Measurements from ENCODE around the gene TUFM. TPM values are rescaled to one million over a fixed set of nuclear protein-coding genes. Genes with fewer than 3 reads are reported as not detected.

Gene TUFM
- total RNA-seq, 1 donor from 2014 or later: 169 TPM

DNA sequence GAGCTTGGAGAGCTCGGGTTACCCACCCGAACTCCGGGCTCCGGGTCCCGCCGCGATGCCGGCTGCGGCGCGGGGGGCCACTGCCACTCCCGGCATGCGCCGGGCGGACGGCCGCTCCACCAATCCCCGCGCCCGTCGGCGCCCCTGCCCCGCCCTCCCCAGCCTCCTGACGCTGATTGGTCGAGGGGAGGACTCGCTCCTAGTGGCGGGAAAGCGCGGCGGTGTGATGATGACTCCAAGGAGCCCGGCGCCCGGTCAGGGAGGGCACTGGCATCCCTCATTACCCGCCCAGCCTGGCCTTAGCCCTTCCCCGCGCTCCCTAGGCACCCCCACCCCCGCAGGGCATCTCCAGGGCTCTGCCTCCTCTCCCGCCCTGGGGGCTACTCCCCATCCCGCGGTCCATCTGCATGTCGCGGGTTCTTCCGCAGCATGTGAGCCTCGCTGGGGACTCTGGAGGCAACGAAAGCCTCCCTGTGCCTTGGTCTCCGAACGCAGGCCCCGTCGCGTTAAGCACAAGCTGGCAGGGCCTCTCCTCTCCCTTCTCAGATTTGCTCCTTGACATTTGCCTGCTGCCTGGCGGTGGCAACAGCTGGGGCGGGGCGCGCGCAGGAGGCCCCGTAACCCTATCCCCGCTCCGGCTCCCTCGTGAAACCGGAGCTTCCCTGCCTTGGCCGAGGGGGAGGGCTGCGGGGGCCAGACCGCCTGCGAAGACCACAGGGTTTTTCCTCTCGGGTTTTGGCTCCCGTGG, 33.9 kb upstream of the TUFM start:
- TF ChIP-seq, protein P1, sequence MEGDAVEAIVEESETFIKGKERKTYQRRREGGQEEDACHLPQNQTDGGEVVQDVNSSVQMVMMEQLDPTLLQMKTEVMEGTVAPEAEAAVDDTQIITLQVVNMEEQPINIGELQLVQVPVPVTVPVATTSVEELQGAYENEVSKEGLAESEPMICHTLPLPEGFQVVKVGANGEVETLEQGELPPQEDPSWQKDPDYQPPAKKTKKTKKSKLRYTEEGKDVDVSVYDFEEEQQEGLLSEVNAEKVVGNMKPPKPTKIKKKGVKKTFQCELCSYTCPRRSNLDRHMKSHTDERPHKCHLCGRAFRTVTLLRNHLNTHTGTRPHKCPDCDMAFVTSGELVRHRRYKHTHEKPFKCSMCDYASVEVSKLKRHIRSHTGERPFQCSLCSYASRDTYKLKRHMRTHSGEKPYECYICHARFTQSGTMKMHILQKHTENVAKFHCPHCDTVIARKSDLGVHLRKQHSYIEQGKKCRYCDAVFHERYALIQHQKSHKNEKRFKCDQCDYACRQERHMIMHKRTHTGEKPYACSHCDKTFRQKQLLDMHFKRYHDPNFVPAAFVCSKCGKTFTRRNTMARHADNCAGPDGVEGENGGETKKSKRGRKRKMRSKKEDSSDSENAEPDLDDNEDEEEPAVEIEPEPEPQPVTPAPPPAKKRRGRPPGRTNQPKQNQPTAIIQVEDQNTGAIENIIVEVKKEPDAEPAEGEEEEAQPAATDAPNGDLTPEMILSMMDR (IDR thresholded peaks at IDR 0.05; ENCODE audit: insufficient read depth, low read length, poor library complexity, severe bottlenecking): no peak
- DNase-seq (ENCODE audit: low read depth): peak; percentile 28
- H3K36me3 ChIP-seq (ENCODE audit: control insufficient read depth, insufficient read depth, low read length): no peaks in the 10 kb centered on the region

DNA sequence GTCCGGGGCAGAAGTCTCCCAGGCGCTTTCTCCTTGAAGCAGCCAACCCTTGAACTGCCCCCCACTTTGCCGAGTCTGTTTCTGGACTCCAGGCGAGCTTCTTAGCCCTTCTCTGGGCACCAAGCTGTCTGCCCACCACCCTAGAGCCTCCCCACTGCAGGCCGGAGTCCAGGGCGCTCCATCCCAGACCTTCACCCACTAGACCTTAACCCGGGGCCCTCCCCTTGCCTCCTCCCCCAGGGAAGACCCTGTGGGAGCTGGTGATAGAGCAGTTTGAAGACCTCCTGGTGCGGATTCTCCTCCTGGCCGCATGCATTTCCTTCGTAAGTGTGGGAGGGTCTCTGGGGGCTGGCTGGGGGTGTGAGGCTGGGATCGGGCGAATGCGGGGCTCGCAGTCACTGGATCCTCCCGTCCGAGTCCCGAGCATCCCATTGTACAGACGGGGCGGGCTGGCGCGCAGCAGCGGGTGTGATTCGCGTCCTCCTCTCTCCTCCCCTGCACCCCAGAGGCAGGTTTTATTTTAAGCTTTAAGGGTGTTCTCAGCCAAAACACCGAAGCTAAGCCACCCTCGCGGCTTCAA, 33.2 kb upstream of the TUFM start:
- Histone ChIP-seq H3K36me3 (ENCODE audit: control insufficient read depth, insufficient read depth, low read length) (no peaks in the 10 kb centered on the region), H3K27me3 (ENCODE audit: control insufficient read depth, insufficient read depth, low read length) (peaks cover 32% of the 10 kb centered on the region)
- TF ChIP-seq, protein P1 (IDR thresholded peaks at IDR 0.05; ENCODE audit: insufficient read depth, low read length, poor library complexity, severe bottlenecking): no peak

More for the DNA sequence above, 33.9 kb upstream of the TUFM start:
- H3K4me3 ChIP-seq (ENCODE audit: low read depth, low read length): peak overlapping the region; percentile 57
- H3K27me3 ChIP-seq (ENCODE audit: control insufficient read depth, insufficient read depth, low read length): peaks cover 32% of the 10 kb centered on the region

DNA sequence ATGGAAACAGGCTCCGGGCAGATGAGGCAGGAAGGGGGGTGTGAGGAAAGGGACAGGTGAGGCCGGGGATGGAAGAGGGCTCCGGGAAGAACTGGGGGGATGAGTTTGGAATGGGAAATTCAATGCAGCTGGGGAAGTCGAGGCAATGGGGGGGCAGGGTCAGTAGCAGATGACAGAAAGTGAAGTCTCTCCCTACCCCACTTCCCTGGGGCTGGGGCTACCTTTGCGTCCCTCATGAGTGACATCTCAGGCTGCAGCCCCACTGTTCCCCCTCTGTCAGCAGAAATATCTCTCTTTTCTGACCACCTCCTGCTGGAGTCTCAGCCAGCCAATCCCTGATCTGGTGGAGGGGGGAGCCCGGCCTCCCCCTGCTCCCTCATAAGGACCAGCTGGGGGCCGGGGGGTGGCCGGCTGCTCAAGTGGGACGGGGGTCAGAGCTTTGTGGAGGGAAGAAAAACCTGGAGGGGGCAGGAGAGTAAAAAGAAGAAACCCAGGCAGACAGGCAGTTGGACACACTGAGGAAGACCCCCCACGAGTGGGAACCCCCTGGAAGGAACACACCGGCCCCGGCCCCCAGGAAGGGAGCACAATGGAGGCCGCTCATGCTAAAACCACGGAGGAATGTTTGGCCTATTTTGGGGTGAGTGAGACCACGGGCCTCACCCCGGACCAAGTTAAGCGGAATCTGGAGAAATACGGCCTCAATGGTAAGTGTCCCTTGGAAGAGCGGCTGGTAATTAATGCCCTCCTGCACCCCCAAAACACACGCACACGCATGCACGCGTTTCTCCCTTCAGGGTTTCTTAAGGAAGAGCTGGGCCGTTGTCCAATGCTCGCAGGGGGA, 32.2 kb upstream of the TUFM start, which contains the start of gene ATP2A1:
Gene ATP2A1, plus strand, starts transcription at position 406 of the 844 bp plus-strand sequence. Its CDS starts 184 bp downstream, at position 590.
- Histone ChIP-seq H3K36me3 (ENCODE audit: control insufficient read depth, insufficient read depth, low read length) (no peaks in the 10 kb centered on the region), H3K27me3 (ENCODE audit: control insufficient read depth, insufficient read depth, low read length) (peaks cover 27% of the 10 kb centered on the region), H3K4me3 (ENCODE audit: low read depth, low read length) (peak within 1 kb of the TSS; percentile 57)
- DNase-seq (ENCODE audit: low read depth): no peak
- TF ChIP-seq, protein P1 (IDR thresholded peaks at IDR 0.05; ENCODE audit: insufficient read depth, low read length, poor library complexity, severe bottlenecking): no peak

More for the DNA sequence above, 33.2 kb upstream of the TUFM start:
- DNase-seq (ENCODE audit: low read depth): no peak
- H3K4me3 ChIP-seq (ENCODE audit: low read depth, low read length): peak overlapping the region; percentile 57

DNA sequence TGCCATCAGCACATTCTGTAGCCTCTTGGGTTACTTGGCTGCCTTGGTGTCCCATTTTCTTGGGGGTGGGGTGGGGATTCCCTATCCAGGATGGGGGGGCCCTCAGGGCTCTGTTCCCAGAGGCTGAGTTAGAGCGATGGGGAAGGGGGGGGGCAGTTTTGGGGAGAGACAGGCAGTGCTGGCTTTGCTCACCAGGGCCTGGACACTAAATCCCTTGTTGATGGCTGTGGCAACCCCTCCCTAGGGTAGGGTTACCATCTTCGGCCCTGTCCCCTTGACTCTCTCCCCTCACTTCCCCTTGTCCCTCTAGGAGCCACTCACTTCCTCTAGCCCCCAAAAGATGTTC, 31.5 kb upstream of the TUFM start:
- DNase-seq (ENCODE audit: low read depth): no peak
- no peaks in the 10 kb centered on the region for H3K36me3 ChIP-seq (ENCODE audit: control insufficient read depth, insufficient read depth, low read length)
- TF ChIP-seq, protein P1 (IDR thresholded peaks at IDR 0.05; ENCODE audit: insufficient read depth, low read length, poor library complexity, severe bottlenecking): no peak
- peaks cover 21% of the 10 kb centered on the region for H3K27me3 ChIP-seq (ENCODE audit: control insufficient read depth, insufficient read depth, low read length)
- H3K4me3 ChIP-seq (ENCODE audit: low read depth, low read length): no peak overlapping the region

DNA sequence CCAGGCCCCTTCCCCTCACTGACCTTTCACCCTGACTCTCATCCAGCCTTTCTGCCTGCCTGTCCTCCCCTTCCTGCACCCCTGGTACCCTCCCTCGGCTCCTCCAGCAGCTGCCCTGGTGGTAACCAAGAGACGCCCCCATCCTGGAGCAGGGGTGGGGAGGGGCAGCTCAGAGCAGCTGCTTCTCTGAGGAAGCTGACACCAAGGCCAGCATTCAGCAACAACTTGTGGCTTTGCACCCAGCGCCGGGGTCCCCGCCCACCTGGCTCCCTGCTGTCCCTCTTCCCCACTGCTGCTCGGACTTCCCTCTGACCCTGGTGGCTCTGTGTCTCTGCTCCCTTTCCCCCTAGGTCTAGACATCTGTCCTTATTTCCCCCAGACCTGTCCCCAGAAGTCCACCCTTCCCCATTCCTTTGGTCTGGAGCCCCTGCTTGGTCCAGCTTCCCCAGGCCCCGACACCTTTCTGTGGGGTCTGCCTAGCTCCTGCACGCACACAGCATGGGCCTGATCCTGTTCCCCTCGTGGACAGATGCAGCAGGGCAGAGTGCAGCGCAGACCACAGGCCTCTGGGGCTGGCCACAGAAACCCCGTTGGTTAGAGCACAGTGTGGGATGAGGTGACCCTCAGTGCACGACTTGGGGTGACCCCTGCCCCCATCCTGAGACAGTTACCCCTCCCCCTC, 31.0 kb upstream of the TUFM start:
- Histone ChIP-seq H3K27me3 (ENCODE audit: control insufficient read depth, insufficient read depth, low read length) (peaks cover 15% of the 10 kb centered on the region), H3K36me3 (ENCODE audit: control insufficient read depth, insufficient read depth, low read length) (no peaks in the 10 kb centered on the region), H3K4me3 (ENCODE audit: low read depth, low read length) (no peak overlapping the region)
- TF ChIP-seq, protein P1 (IDR thresholded peaks at IDR 0.05; ENCODE audit: insufficient read depth, low read length, poor library complexity, severe bottlenecking): no peak
- no peak for DNase-seq (ENCODE audit: low read depth)

Measured in kidney epithelial cell (primary cell).